Esophagus muscularis mucosa (tissue), 4 donors: ENCODE measurements around the gene ERG28.

Experiments
- CTCF ChIP-seq, 3 experiments: fragments of 200-600 bp in 2 of 3; fragments of 450-650 bp in 1 of 3; sonication (generic) in 2 of 3; IDR thresholded peaks; one replicate each; pipeline ENCODE4 v1.5.1; 2017 to 2019; ENCODE audit warnings: antibody characterized with exemption in 3 of 3, mild to moderate bottlenecking in 2 of 3, moderate library complexity in 1 of 3
- EP300 ChIP-seq: sonication (generic); formaldehyde crosslinking; IDR thresholded peaks from one replicate; pipeline ENCODE4 v1.6.1; 2017; ENCODE audit warnings: antibody characterized with exemption
- POLR2A ChIP-seq: fragments of 450-650 bp; IDR thresholded peaks from one replicate; pipeline ENCODE4 v1.6.1; 2017; ENCODE audit warnings: antibody characterized with exemption, moderate library complexity, mild to moderate bottlenecking, low read depth
- POLR2AphosphoS5 ChIP-seq, 2 donors: sonication (generic); formaldehyde crosslinking; IDR thresholded peaks; one replicate each; pipeline ENCODE4 v1.6.1; 2017; ENCODE audit warnings: antibody characterized with exemption in 2 of 2

- TF ChIP-seq POLR2A (no peak), CTCF (IDR thresholded peaks at IDR 0.05) (no peak), POLR2AphosphoS5 (IDR thresholded peaks at IDR 0.05) (no peak), EP300 (no peak)
Observed at GRCh38 chr14:75630695-75631452, 29.8 kb downstream of the ERG28 start.
